ENCODE data around the gene RPS6KC1.
"Not testable (repeated sequence)": the region's sequence is repeated elsewhere in the genome, so short reads cannot be mapped to it uniquely, and the experiment has no call there.

DNA sequence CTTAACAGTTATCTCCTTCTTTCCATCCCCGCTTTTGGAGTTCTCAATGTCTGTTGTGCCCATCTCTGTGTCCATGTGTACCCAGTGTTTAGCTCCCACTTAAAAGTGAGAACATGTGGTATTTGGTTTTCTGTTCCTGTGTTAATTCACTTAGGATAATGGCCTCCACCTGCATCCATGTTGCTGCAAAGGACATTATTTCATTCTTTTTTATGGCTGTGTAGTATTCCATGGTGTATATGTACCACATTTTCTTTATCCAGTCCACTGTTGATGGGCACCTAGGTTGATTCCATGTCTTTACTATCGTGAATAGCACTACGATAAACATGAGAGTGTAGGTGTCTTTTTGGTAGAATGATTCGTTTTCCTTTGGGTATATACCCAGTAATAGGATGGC is 49.5 kb downstream of the RPS6KC1 start:
- TF ChIP-seq, protein P1, sequence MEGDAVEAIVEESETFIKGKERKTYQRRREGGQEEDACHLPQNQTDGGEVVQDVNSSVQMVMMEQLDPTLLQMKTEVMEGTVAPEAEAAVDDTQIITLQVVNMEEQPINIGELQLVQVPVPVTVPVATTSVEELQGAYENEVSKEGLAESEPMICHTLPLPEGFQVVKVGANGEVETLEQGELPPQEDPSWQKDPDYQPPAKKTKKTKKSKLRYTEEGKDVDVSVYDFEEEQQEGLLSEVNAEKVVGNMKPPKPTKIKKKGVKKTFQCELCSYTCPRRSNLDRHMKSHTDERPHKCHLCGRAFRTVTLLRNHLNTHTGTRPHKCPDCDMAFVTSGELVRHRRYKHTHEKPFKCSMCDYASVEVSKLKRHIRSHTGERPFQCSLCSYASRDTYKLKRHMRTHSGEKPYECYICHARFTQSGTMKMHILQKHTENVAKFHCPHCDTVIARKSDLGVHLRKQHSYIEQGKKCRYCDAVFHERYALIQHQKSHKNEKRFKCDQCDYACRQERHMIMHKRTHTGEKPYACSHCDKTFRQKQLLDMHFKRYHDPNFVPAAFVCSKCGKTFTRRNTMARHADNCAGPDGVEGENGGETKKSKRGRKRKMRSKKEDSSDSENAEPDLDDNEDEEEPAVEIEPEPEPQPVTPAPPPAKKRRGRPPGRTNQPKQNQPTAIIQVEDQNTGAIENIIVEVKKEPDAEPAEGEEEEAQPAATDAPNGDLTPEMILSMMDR (IDR thresholded peaks at IDR 0.05), result not testable (repeated sequence)
- TF ChIP-seq POLR2AphosphoS5, POLR2A, EP300 (IDR thresholded peaks at IDR 0.05): not testable (repeated sequence)

Measured in sigmoid colon (tissue), 4 donors.